Measurements from ENCODE around the gene NR2C2AP.

NR2C2AP gene

GRCh38 chr19:19214159-19214490, 10.9 kb upstream of the NR2C2AP start:
- DNase-seq: no peak

GRCh38 chr19:19213426-19214158, 10.4 kb upstream of the NR2C2AP start:
- DNase-seq: no peak

GRCh38 chr19:19212916-19213315, 9.7 kb upstream of the NR2C2AP start:
- no peak for DNase-seq

GRCh38 chr19:19211499-19212420, 8.5 kb upstream of the NR2C2AP start, which contains the start of gene NCAN:
NCAN (plus strand) TSS chr19:19211958; CDS start chr19:19216954, 4,996 bp downstream.
- DNase-seq: no peak

- DNase-seq: no peak
These were observed 6.2 kb upstream of the NR2C2AP start for GRCh38 chr19:19209372-19209771.

- DNase-seq: no peak
These were observed 4.7 kb upstream of the NR2C2AP start for GRCh38 chr19:19207637-19208572.

- no peak for DNase-seq
These were observed 3.7 kb upstream of the NR2C2AP start for GRCh38 chr19:19206938-19207337.

- no peak for DNase-seq
These were observed 2.5 kb upstream of the NR2C2AP start for GRCh38 chr19:19205416-19206410.

- no peak for DNase-seq
These were observed 967 bp upstream of the NR2C2AP start for GRCh38 chr19:19204181-19204580.

GRCh38 chr19:19202707-19203011, 555 bp downstream of the NR2C2AP start:
- no peak for DNase-seq

GRCh38 chr19:19201697-19202630, 1.2 kb downstream of the NR2C2AP start:
- DNase-seq: no peak

GRCh38 chr19:19193926-19194325, 9.3 kb downstream of the NR2C2AP start:
- DNase-seq: no peak

GRCh38 chr19:19192910-19193423, 10.2 kb downstream of the NR2C2AP start:
- no peak for DNase-seq

- DNase-seq: peak; percentile 96
These were observed 10.9 kb downstream of the NR2C2AP start, which contains the start of the genes BORCS8 and RFXANK for GRCh38 chr19:19192078-19192882. BORCS8 (minus strand) TSS chr19:19192152; CDS start chr19:19192117, 35 bp downstream. RFXANK (plus strand) TSS chr19:19192258; CDS start chr19:19193947, 1,689 bp downstream.

GRCh38 chr19:19191768-19192077, 11.5 kb downstream of the NR2C2AP start:
- DNase-seq: no peak

- DNase-seq: no peak
These were observed 16.5 kb downstream of the NR2C2AP start for GRCh38 chr19:19186742-19187141.

- peak; percentile 58 for DNase-seq
These were observed 17.1 kb downstream of the NR2C2AP start for GRCh38 chr19:19185853-19186740.

- no peak for DNase-seq
These were observed 21.7 kb downstream of the NR2C2AP start for GRCh38 chr19:19181488-19181998.

All from activated T-cell treated with anti-CD3 and anti-CD28 coated beads, Interleukin-2, amount 50 U/mL, for 1 hour (primary cell).